ENCODE measurements around the gene ZNF574.

ZNF574 gene

GRCh38 chr19:42059196-42059595, 16.8 kb upstream of the ZNF574 start:
- no peak for DNase-seq (ENCODE audit: low read depth)

- DNase-seq (ENCODE audit: low read depth): no peak
Observed at GRCh38 chr19:42060117-42060516, 15.8 kb upstream of the ZNF574 start.

DNA sequence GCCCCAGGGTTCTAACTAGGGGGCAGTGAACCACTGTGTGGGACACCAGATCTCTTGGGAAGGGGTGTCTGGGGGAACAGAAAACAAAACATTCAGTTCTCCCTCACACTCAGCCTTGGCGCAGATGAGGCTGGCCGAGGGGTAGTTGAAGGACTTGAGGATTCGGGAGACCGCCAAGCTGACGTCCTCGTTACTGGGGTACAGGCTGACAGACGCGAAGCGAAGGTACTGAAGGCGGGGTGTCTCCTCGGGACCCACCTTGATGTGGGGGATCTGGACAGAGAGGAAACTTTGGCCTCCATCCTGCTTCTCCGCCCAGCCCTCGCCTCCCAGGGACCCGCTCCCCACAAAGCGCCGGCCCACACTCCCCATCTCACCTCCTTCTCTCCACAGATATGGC, 13.6 kb upstream of the ZNF574 start:
- no peak for DNase-seq (ENCODE audit: low read depth)

- no peak for DNase-seq (ENCODE audit: low read depth)
Observed at GRCh38 chr19:42064432-42064831, 11.5 kb upstream of the ZNF574 start.

GRCh38 chr19:42065051-42065450, 10.9 kb upstream of the ZNF574 start:
- DNase-seq (ENCODE audit: low read depth): no peak

GRCh38 chr19:42065511-42065910, 10.5 kb upstream of the ZNF574 start:
- DNase-seq (ENCODE audit: low read depth): no peak

DNA sequence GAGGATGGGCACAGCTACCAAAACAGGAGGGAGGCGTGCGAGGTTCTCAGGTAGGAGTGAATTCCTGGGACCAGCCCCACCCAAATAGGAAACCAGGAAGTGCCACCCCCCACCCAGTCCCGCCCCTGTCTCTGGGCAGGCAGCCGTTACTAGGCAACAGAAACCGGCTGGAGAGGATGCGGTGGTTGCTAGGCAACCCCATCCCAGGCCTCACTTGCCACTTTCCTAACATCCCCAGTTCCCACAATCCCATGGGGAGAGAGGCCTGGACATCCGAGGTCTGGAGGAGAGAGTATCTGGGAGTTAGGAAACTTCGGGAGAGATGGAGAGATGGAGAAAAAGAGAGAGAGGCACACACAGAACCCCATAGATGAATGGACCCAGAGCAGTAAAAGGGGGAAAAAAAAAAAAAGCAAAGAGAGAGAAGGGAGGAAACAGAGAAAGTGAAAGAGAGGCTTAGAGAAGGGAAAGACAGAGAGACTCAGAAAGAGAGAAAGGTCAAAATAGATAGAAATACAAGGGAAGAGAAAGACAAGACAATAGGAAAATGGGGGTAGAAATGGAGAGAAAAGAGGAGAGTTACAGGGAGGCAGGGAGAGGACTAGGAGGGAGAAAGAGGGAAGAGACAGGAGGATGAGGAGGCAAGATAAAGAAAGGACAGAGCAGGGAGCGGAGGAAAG, 9.8 kb upstream of the ZNF574 start:
- DNase-seq (ENCODE audit: low read depth): no peak

- no peak for DNase-seq (ENCODE audit: low read depth)
Observed at GRCh38 chr19:42067315-42067888, 8.6 kb upstream of the ZNF574 start.

DNA sequence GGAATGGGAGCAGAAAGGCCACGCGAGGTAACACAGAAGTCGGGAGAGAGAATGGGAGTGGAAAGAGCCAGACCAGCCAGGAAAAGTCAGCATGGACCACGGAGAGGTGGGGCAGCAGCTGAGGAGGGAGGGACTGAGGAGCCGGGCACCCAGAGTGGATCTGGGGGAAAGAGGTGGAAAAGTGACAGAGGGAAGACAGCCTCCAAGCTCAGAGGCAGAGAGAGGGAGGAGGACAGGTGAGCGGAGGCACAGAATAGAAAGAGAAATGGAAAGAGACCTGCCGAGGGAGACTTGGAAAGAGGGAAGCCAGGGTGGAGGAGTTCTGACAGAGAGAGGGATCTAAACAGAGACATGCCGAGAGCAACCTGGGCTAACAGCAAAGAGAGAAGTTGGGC, 7.6 kb upstream of the ZNF574 start:
- no peak for DNase-seq (ENCODE audit: low read depth)

- DNase-seq (ENCODE audit: low read depth): no peak
Observed at GRCh38 chr19:42068756-42069571, 7.0 kb upstream of the ZNF574 start.

GRCh38 chr19:42069619-42070351, 6.2 kb upstream of the ZNF574 start, which contains the start of gene GRIK5:
Gene GRIK5, minus strand, starts transcription at chr19:42070206. Its CDS starts 4,436 bp downstream, at chr19:42065770.
- no peak for DNase-seq (ENCODE audit: low read depth)

GRCh38 chr19:42071247-42071646, 4.7 kb upstream of the ZNF574 start:
- no peak for DNase-seq (ENCODE audit: low read depth)

DNA sequence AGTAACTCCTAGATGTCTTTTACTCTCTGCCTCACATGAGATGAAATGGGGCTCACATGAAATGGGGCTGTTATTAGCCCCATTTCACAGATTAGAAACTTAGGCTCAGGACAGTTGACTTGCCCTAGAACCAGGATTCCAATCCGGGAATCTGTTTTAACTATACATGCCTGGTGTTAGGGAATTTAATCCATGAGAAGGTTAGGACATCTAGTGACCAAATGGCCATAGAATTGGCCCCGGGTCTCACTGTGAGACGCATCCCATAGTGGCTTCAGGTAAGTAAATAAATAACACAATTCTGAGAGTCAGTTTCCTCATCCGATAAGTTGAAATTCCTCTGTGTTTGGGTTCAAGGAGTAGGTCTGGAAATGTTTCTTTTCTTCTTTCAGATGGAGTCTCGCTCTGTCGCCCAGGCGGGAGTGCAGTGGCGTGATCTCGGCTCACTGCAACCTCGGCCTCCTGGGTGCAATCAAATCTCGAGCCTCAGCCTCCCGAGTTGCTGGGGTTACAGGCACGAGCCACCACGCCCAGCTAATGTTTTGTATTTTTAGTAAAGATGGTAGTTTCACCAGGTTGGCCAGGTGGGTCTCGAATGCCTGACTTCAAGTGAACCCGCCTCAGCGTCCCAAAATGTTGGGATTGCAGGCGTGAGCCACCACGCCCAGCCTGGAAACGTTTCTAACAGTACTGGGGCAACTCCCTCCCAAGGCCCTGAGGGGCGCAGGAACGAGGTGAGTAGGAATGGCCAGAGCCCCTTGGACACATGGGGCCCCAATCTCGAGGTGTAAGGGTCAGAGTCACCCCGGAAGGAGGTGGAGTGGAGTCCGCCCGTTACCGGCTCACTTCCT, 1.2 kb upstream of the ZNF574 start:
- no peak for DNase-seq (ENCODE audit: low read depth)

GRCh38 chr19:42075364-42075615, 676 bp upstream of the ZNF574 start:
- no peak for DNase-seq (ENCODE audit: low read depth)

DNA sequence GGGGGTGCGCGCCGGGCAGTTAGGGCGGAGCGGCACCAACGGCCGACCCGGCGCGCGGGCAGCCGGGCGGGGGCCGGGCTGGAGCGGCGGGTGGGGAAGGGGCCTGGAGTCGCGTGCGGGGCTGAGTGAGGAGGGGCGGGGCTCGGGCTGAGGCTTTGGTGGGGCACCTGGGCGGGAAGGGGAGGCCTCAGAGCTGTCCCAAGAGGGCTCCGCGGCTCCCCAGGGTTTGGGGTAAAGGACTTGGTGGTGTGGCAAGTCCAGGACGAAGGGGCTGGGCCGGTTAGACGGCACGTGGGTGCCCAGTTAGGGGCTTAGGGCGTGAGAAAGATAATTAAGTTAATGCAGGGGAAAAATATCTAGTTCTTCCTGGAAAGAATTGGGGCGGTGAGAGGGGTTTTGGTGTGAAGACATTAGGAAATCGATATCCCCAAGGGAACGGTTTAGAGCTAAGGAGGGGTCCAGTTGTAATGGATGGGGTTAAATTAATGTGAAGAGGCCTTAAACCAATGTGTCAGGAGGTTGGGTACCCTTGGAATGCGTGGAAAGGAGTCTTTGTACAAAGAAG, 496 bp downstream of the ZNF574 start:
- peak; percentile 15 for DNase-seq (ENCODE audit: low read depth)

GRCh38 chr19:42078058-42078457, 2.1 kb downstream of the ZNF574 start:
- no peak for DNase-seq (ENCODE audit: low read depth)

DNA sequence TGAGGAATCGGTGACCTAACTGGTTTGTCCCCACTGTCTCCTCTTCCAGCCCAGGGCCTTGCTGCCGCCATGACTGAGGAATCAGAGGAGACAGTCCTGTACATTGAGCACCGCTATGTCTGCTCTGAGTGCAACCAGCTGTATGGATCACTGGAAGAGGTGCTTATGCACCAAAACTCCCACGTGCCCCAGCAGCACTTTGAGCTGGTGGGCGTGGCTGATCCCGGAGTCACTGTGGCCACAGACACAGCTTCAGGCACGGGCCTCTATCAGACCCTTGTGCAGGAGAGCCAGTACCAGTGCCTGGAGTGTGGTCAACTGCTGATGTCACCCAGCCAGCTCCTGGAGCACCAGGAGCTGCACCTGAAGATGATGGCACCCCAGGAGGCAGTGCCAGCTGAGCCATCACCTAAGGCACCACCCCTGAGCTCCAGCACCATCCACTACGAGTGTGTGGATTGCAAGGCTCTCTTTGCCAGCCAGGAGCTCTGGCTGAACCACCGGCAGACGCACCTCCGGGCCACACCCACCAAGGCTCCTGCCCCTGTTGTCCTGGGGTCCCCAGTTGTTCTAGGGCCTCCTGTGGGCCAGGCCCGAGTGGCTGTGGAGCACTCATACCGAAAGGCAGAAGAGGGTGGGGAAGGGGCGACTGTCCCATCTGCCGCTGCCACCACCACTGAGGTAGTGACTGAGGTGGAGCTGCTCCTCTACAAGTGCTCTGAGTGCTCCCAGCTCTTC, 2.7 kb downstream of the ZNF574 start:
- DNase-seq (ENCODE audit: low read depth): no peak

DNA sequence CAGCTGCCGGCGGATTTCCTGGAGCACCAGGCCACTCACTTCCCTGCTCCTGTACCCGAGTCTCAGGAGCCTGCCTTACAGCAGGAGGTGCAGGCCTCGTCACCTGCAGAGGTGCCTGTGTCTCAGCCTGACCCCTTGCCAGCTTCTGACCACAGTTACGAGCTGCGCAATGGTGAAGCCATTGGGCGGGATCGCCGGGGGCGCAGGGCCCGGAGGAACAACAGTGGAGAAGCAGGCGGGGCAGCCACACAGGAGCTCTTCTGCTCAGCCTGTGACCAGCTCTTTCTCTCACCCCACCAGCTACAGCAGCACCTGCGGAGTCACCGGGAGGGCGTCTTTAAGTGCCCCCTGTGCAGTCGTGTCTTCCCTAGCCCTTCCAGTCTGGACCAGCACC, 3.3 kb downstream of the ZNF574 start:
- no peak for DNase-seq (ENCODE audit: low read depth)

- DNase-seq (ENCODE audit: low read depth): no peak
Observed at GRCh38 chr19:42079886-42080763, 4.2 kb downstream of the ZNF574 start.

Measured in stimulated activated CD8-positive, alpha-beta memory T cell treated with anti-CD3 and anti-CD28 coated beads, Interleukin-12 subunit alpha, Interleukin-12 subunit beta, amount 100 ng/mL, for 4 hours (primary cell).